HCT116 (cell line): ENCODE data around the gene CIROP. TPM values are rescaled to one million over a fixed set of nuclear protein-coding genes. Genes with fewer than 3 reads are reported as not detected.

Experiments
- ATAC-seq: fragments of 200-7000 bp; cut with Tn5 transposase; 2 replicates; pipeline ENCODE4 v1.9.1; 2020; ENCODE audit warnings: mild to moderate bottlenecking, moderate library complexity
- BruUV-seq: library from RNA; stranded (reverse); fragments of 400-500 nt; replicated peaks from 2 replicates; lab custom pipeline; 2021; lab: Mats Ljungman, UMichigan
- CTCF ChIA-PET: fragments of 300-600 bp; sonication (Branson Sonifier 250); formaldehyde crosslinking; loops from one replicate; lab custom pipeline; 2021; ENCODE audit warnings: antibody characterized with exemption; lab: Charles Lee
- POLR2A ChIA-PET: fragments of 300-600, 350-600 bp; sonication (Branson Sonifier 250); formaldehyde crosslinking; loops from one replicate; lab custom pipeline; 2021; ENCODE audit warnings: antibody characterized with exemption; lab: Charles Lee
- RAD21 ChIA-PET, 2 experiments: fragments of 300-600 bp; sonication (Branson Sonifier 250); formaldehyde crosslinking; loops; one replicate each; lab custom pipeline; 2023; ENCODE audit warnings: low total read pairs in 2 of 2; ENCODE audit not compliant: uncharacterized antibody in 2 of 2, unreplicated experiment in 2 of 2, low non-redundant PET in 1 of 2; lab: Charles Lee
- DNase-seq: peaks from one replicate; pipeline ENCODE4 v3.0.0-alpha.2; 2010; ENCODE audit warnings: low read depth, low spot score
- H2AFZ ChIP-seq: fragments of 200-600 bp; shearing (Covaris generic), sonication (generic); 2 replicates; pipeline ENCODE4 v1.6.1; 2017; ENCODE audit warnings: low read depth, mixed run types, mixed read lengths, antibody characterized with exemption, low read length; ENCODE audit not compliant: poor library complexity, severe bottlenecking
- H3K27ac ChIP-seq: 2 replicates; pipeline ENCODE4 v1.5.1; 2012; ENCODE audit warnings: low read depth, low read length
- H3K27me3 ChIP-seq: fragments of 200-600 bp; sonication (generic); 2 replicates; pipeline ENCODE4 v1.6.1; 2016; ENCODE audit warnings: mixed run types, low read length, mixed read lengths; ENCODE audit not compliant: insufficient read depth
- H3K36me3 ChIP-seq, 2 experiments: fragments of 200-500 bp in 1 of 2; fragments of 200-600 bp in 1 of 2; sonication (Bioruptor generic) in 1 of 2; sonication (generic) in 1 of 2; 2 replicates each; pipeline versions ENCODE4 v1.5.1 to v1.6.1; 2014 to 2016; ENCODE audit warnings: low read length in 2 of 2, inconsistent platforms in 1 of 2, mixed read lengths in 1 of 2, mixed run types in 1 of 2; ENCODE audit not compliant: insufficient read depth in 2 of 2, control insufficient read depth in 1 of 2
- H3K4me1 ChIP-seq, 2 experiments: fragments of 200-600 bp in 1 of 2; sonication (generic) in 1 of 2; 2 replicates each; pipeline versions ENCODE4 v1.5.1 to v1.6.1; 2012 to 2017; ENCODE audit warnings: low read length in 2 of 2, inconsistent platforms in 1 of 2, mild to moderate bottlenecking in 1 of 2, mixed read lengths in 1 of 2, mixed run types in 1 of 2, moderate library complexity in 1 of 2; ENCODE audit not compliant: insufficient read depth in 2 of 2, control insufficient read depth in 1 of 2
- H3K4me2 ChIP-seq: fragments of 200-600 bp; sonication (generic); 2 replicates; pipeline ENCODE4 v1.6.1; 2017; ENCODE audit warnings: mixed run types, low read length, mixed read lengths
- H3K4me3 ChIP-seq, 2 experiments: fragments of 200-600 bp in 1 of 2; sonication (generic) in 1 of 2; replicated peaks in 1 of 2; 2 replicates each; pipeline ENCODE4 v1.5.1; 2011 to 2016; ENCODE audit warnings: low read length in 2 of 2, control low read depth in 1 of 2, low read depth in 1 of 2, mild to moderate bottlenecking in 1 of 2, mixed read lengths in 1 of 2, mixed run types in 1 of 2
- H3K79me2 ChIP-seq: fragments of 200-600 bp; sonication (generic); 2 replicates; pipeline ENCODE4 v1.6.1; 2017; ENCODE audit warnings: mild to moderate bottlenecking, mixed run types, low read length, moderate library complexity, mixed read lengths; ENCODE audit not compliant: insufficient read depth
- H3K9ac ChIP-seq: fragments of 200-600 bp; sonication (generic); 2 replicates; pipeline ENCODE4 v1.6.1; 2016; ENCODE audit warnings: low read length, mixed read lengths
- H3K9me2 ChIP-seq: fragments of 200-600 bp; sonication (generic), shearing (Covaris generic); 2 replicates; pipeline ENCODE4 v1.6.1; 2017; ENCODE audit warnings: mixed run types, mild to moderate bottlenecking, moderate library complexity; ENCODE audit not compliant: insufficient read depth
- H3K9me3 ChIP-seq, 2 experiments: fragments of 200-500 bp in 1 of 2; fragments of 200-600 bp in 1 of 2; sonication (Bioruptor generic) in 1 of 2; sonication (generic) in 1 of 2; 2 replicates each; pipeline ENCODE4 v1.6.1; 2014 to 2017; ENCODE audit warnings: low read length in 2 of 2, mixed read lengths in 2 of 2, inconsistent platforms in 1 of 2, low read depth in 1 of 2, mild to moderate bottlenecking in 1 of 2, mixed run types in 1 of 2, moderate library complexity in 1 of 2; ENCODE audit not compliant: control insufficient read depth in 1 of 2, insufficient read depth in 1 of 2
- H4K20me1 ChIP-seq: fragments of 200-600 bp; sonication (generic), shearing (Covaris generic); 2 replicates; pipeline ENCODE4 v1.6.1; 2017; ENCODE audit warnings: mixed run types, mild to moderate bottlenecking, moderate library complexity; ENCODE audit not compliant: insufficient read depth
- CEBPB ChIP-seq: IDR thresholded peaks from 2 replicates; pipeline ENCODE4 v1.6.1; 2012; ENCODE audit warnings: low read depth
- CTCF ChIP-seq, 3 experiments: fragments of 200-600 bp in 1 of 3; sonication (generic) in 1 of 3; IDR thresholded peaks in 2 of 3; conservative IDR thresholded peaks in 1 of 3; 2 replicates each; pipeline ENCODE4 v1.5.1; 2012 to 2017; ENCODE audit warnings: low read depth in 2 of 3, low read length in 2 of 3, antibody characterized with exemption in 1 of 3, borderline replicate concordance in 1 of 3, control low read depth in 1 of 3, mild to moderate bottlenecking in 1 of 3, mixed read lengths in 1 of 3, mixed run types in 1 of 3, moderate library complexity in 1 of 3; ENCODE audit not compliant: insufficient read depth in 1 of 3
- FOSL1 ChIP-seq: IDR thresholded peaks from 2 replicates; pipeline ENCODE4 v1.6.1; 2012; ENCODE audit warnings: low read depth
- JUND ChIP-seq: IDR thresholded peaks from 2 replicates; pipeline ENCODE4 v1.6.1; 2012
- POLR2A ChIP-seq: IDR thresholded peaks from 2 replicates; pipeline ENCODE4 v1.7.0; 2011; ENCODE audit warnings: borderline replicate concordance; ENCODE audit not compliant: insufficient read depth, insufficient read length; ENCODE audit errors: extremely low read depth
- SP1 ChIP-seq: IDR thresholded peaks from 2 replicates; pipeline ENCODE4 v1.6.1; 2012; ENCODE audit warnings: low read depth
- TCF7L2 ChIP-seq: IDR thresholded peaks from 2 replicates; pipeline ENCODE4 v1.7.0; 2011; ENCODE audit warnings: borderline replicate concordance, inconsistent platforms; ENCODE audit not compliant: insufficient read depth, insufficient read length; ENCODE audit errors: extremely low read depth
- ZFX ChIP-seq: fragments of 450-650 bp; IDR thresholded peaks from 2 replicates; pipeline ENCODE4 v1.6.1; 2017
- intact Hi-C: fragments of 100-400 bp; cut with micrococcal nuclease; formaldehyde crosslinking; loops from 2 replicates; pipeline ENCODE4 v1.10.0; 2022
- total RNA-seq: library from RNA; stranded (reverse); gene quantifications from one replicate; pipeline ENCODE4 v1.2.1, GENCODE V29; 2021; ENCODE audit not compliant: unreplicated experiment

Gene CIROP
- total RNA-seq, 1 experiment from 2014 or later = not detected

- H3K9me2 ChIP-seq = no peaks in the 10 kb centered on the region
- no TSS peak for BruUV-seq
- RAD21 ChIA-PET = no interaction called here
- no peak overlapping the region for H3K9ac ChIP-seq
- ATAC-seq = no peak
- DNase-seq = no peak
- TF ChIP-seq ZFX = no peak
- TF ChIP-seq CTCF (IDR thresholded peaks at IDR 0.05 in 2 of 3, conservative IDR thresholded peaks at IDR 0.05 in 1 of 3; ENCODE audit: borderline replicate concordance in 1 of 3, insufficient read depth in 1 of 3, low read depth in 2 of 3, low read length in 2 of 3) = no peak
- no peak for TF ChIP-seq CEBPB
- no peak for TF ChIP-seq JUND
- TF ChIP-seq SP1 = no peak
- no peak for TF ChIP-seq TCF7L2
- no peak for TF ChIP-seq FOSL1
- TF ChIP-seq POLR2A = no peak
- H3K79me2 ChIP-seq = no peaks in the 10 kb centered on the region
- no peak overlapping the region for H3K4me3 ChIP-seq
- H2AFZ ChIP-seq = no peak overlapping the region
- H3K27me3 ChIP-seq = no peaks in the 10 kb centered on the region
- POLR2A ChIA-PET = no interaction called here
- no peaks in the 10 kb centered on the region for H3K4me1 ChIP-seq
- CTCF ChIA-PET = interaction anchor here (2.1 kb wide), 1 partner anchor 60 kb away, joined by 5 read pairs; no protein-coding TSS in a partner anchor
- intact Hi-C loops = no loop called here
- H3K9me3 ChIP-seq = no peaks in the 10 kb centered on the region
- no peak overlapping the region for H3K27ac ChIP-seq
- no peaks in the 10 kb centered on the region for H3K36me3 ChIP-seq
- no peak overlapping the region for H3K4me2 ChIP-seq
- no peaks in the 10 kb centered on the region for H4K20me1 ChIP-seq
Observed at GRCh38 chr14:23125011-23125410, 20.2 kb upstream of the CIROP start.

- ChIA-PET RAD21 (no interaction called here), POLR2A (no interaction called here), CTCF (interaction anchor here (1.4 to 2.1 kb wide), 3 partner anchors 61 to 66 kb away, joined by 3 to 5 read pairs (median 4); no protein-coding TSS in a partner anchor)
- Histone ChIP-seq H3K4me2 (no peak overlapping the region), H3K36me3 (no peaks in the 10 kb centered on the region), H3K27ac (no peak overlapping the region), H3K79me2 (no peaks in the 10 kb centered on the region), H3K9ac (no peak overlapping the region), H3K4me1 (no peaks in the 10 kb centered on the region), H3K9me2 (no peaks in the 10 kb centered on the region), H3K27me3 (no peaks in the 10 kb centered on the region), H3K4me3 (no peak overlapping the region), H2AFZ (no peak overlapping the region), H4K20me1 (no peaks in the 10 kb centered on the region), H3K9me3 (no peaks in the 10 kb centered on the region)
- ATAC-seq (no peak), DNase-seq (no peak)
- intact Hi-C loops = loop anchor here (5.0 kb wide), 1 partner anchor 258 kb away; no protein-coding TSS in a partner anchor
- TF ChIP-seq CEBPB = no peak
- no TSS peak for BruUV-seq
Observed at GRCh38 chr14:23124337-23124954, 19.7 kb upstream of the CIROP start.
